Muscle layer of colon (tissue), 2 donors: Measurements from ENCODE around the gene JCAD.
"Not testable (repeated sequence)": the region's sequence is repeated elsewhere in the genome, so short reads cannot be mapped to it uniquely, and the experiment has no call there.

Experiments
- H3K27ac ChIP-seq: one replicate; pipeline ENCODE4 v1.7.0; 2013; ENCODE audit warnings: low read depth, mild to moderate bottlenecking, low read length, moderate library complexity
- H3K27me3 ChIP-seq, 2 donors: one replicate each; pipeline ENCODE4 v1.7.0; 2013; ENCODE audit warnings: low read length in 2 of 2, mild to moderate bottlenecking in 2 of 2; ENCODE audit not compliant: insufficient read depth in 2 of 2, control insufficient read depth in 1 of 2
- H3K36me3 ChIP-seq: one replicate; pipeline ENCODE4 v1.7.0; 2013; ENCODE audit warnings: mild to moderate bottlenecking, low read length; ENCODE audit not compliant: insufficient read depth
- H3K4me1 ChIP-seq: one replicate; pipeline ENCODE4 v1.7.0; 2013; ENCODE audit warnings: mild to moderate bottlenecking, low read length; ENCODE audit not compliant: insufficient read depth
- H3K4me3 ChIP-seq, 2 donors: one replicate each; pipeline ENCODE4 v1.7.0; 2013; ENCODE audit warnings: low read length in 2 of 2, low read depth in 1 of 2, mild to moderate bottlenecking in 1 of 2, moderate library complexity in 1 of 2
- H3K9ac ChIP-seq: one replicate; pipeline ENCODE4 v1.7.0; 2013; ENCODE audit warnings: low read length
- H3K9me3 ChIP-seq: one replicate; pipeline ENCODE4 v1.7.0; 2013; ENCODE audit warnings: mild to moderate bottlenecking, low read length
- donor health status: abdominal sarcoma.
- donor health status: Adenocarcinoma of cecum.

The JCAD gene

GRCh38 chr10:30029164-30029871 is 30.1 kb downstream of the JCAD start:
- Histone ChIP-seq H3K36me3 (peaks cover 26% of the 10 kb centered on the region), H3K27me3 (no peaks in the 10 kb centered on the region), H3K9me3 (no peaks in the 10 kb centered on the region), H3K4me1 (peaks cover 53% of the 10 kb centered on the region), H3K9ac (no peak overlapping the region), H3K27ac (peak overlapping the region; percentile 96), H3K4me3 (no peak overlapping the region)

GRCh38 chr10:30028738-30029030 is 30.7 kb downstream of the JCAD start:
- peaks cover 53% of the 10 kb centered on the region for H3K4me1 ChIP-seq
- peak overlapping the region; percentile 96 for H3K27ac ChIP-seq

GRCh38 chr10:30028006-30028737 is 31.2 kb downstream of the JCAD start:
- Histone ChIP-seq H3K4me1 (peaks cover 49% of the 10 kb centered on the region), H3K9ac (no peak overlapping the region), H3K36me3 (peaks cover 25% of the 10 kb centered on the region), H3K4me3 (peak overlapping the region in 1 of 2 donors; percentile 25), H3K9me3 (no peaks in the 10 kb centered on the region), H3K27ac (peak overlapping the region; percentile 96), H3K27me3 (no peaks in the 10 kb centered on the region)

More at GRCh38 chr10:30028738-30029030, 30.7 kb downstream of the JCAD start:
- H3K9ac ChIP-seq, result no peak overlapping the region
- H3K9me3 ChIP-seq, result no peaks in the 10 kb centered on the region
- peak overlapping the region in 1 of 2 donors; percentile 17 for H3K4me3 ChIP-seq
- H3K27me3 ChIP-seq, result no peaks in the 10 kb centered on the region
- H3K36me3 ChIP-seq, result peaks cover 25% of the 10 kb centered on the region

- H3K27ac ChIP-seq, result peak overlapping the region; percentile 63
- peaks cover 43% of the 10 kb centered on the region for H3K4me1 ChIP-seq
- H3K27me3 ChIP-seq, result no peaks in the 10 kb centered on the region
- peak overlapping the region; percentile 21 to 25 for H3K4me3 ChIP-seq
- H3K36me3 ChIP-seq, result peaks cover 30% of the 10 kb centered on the region
- no peak overlapping the region for H3K9ac ChIP-seq
- no peaks in the 10 kb centered on the region for H3K9me3 ChIP-seq
Measured at GRCh38 chr10:30027057-30028005, 32.1 kb downstream of the JCAD start.

- no peak overlapping the region for H3K4me3 ChIP-seq
- H3K36me3 ChIP-seq, result peaks cover 38% of the 10 kb centered on the region
- no peaks in the 10 kb centered on the region for H3K27me3 ChIP-seq
- H3K4me1 ChIP-seq, result peaks cover 43% of the 10 kb centered on the region
- no peak overlapping the region for H3K9ac ChIP-seq
- no peaks in the 10 kb centered on the region for H3K9me3 ChIP-seq
- peak overlapping the region; percentile 63 for H3K27ac ChIP-seq
Measured at GRCh38 chr10:30026578-30026977, 32.8 kb downstream of the JCAD start.

GRCh38 chr10:30026080-30026479 is 33.3 kb downstream of the JCAD start:
- Histone ChIP-seq H3K4me1 (peaks cover 43% of the 10 kb centered on the region), H3K36me3 (peaks cover 38% of the 10 kb centered on the region), H3K27ac (no peak overlapping the region), H3K4me3 (no peak overlapping the region), H3K27me3 (no peaks in the 10 kb centered on the region), H3K9me3 (no peaks in the 10 kb centered on the region), H3K9ac (no peak overlapping the region)

GRCh38 chr10:30025428-30025827 is 34.0 kb downstream of the JCAD start:
- not testable (repeated sequence) for H3K9ac ChIP-seq, H3K27me3 ChIP-seq, H3K9me3 ChIP-seq, H3K4me3 ChIP-seq, H3K27ac ChIP-seq
- peaks cover 38% of the 10 kb centered on the region for H3K36me3 ChIP-seq
- peaks cover 39% of the 10 kb centered on the region for H3K4me1 ChIP-seq

- Histone ChIP-seq H3K27ac (no peak overlapping the region), H3K36me3 (peaks cover 33% of the 10 kb centered on the region), H3K27me3 (no peaks in the 10 kb centered on the region), H3K9ac (no peak overlapping the region), H3K4me3 (no peak overlapping the region), H3K9me3 (no peaks in the 10 kb centered on the region), H3K4me1 (peaks cover 23% of the 10 kb centered on the region)
Measured at GRCh38 chr10:30022590-30022989, 36.8 kb downstream of the JCAD start.

GRCh38 chr10:30019468-30019867 is 39.9 kb downstream of the JCAD start:
- Histone ChIP-seq H3K27ac (no peak overlapping the region), H3K27me3 (no peaks in the 10 kb centered on the region), H3K9me3 (no peaks in the 10 kb centered on the region), H3K9ac (no peak overlapping the region), H3K4me1 (peaks cover 34% of the 10 kb centered on the region), H3K4me3 (no peak overlapping the region), H3K36me3 (peaks cover 24% of the 10 kb centered on the region)

- no peak overlapping the region for H3K9ac ChIP-seq
- H3K27ac ChIP-seq, result no peak overlapping the region
Measured at GRCh38 chr10:30018496-30018895, 40.9 kb downstream of the JCAD start.

GRCh38 chr10:30017966-30018365 is 41.4 kb downstream of the JCAD start:
- no peak overlapping the region for H3K27ac ChIP-seq
- peaks cover 49% of the 10 kb centered on the region for H3K4me1 ChIP-seq
- H3K9ac ChIP-seq, result no peak overlapping the region
- H3K36me3 ChIP-seq, result peaks cover 24% of the 10 kb centered on the region
- H3K4me3 ChIP-seq, result no peak overlapping the region
- no peaks in the 10 kb centered on the region for H3K9me3 ChIP-seq
- H3K27me3 ChIP-seq, result no peaks in the 10 kb centered on the region

More at GRCh38 chr10:30018496-30018895, 40.9 kb downstream of the JCAD start:
- Histone ChIP-seq H3K36me3 (peaks cover 24% of the 10 kb centered on the region), H3K4me3 (no peak overlapping the region), H3K27me3 (no peaks in the 10 kb centered on the region), H3K4me1 (peaks cover 43% of the 10 kb centered on the region), H3K9me3 (no peaks in the 10 kb centered on the region)
